HepG2 (cell line): Measurements from ENCODE around the gene C1GALT1. TPM values are rescaled to one million over a fixed set of nuclear protein-coding genes. Genes with fewer than 3 reads are reported as not detected.
A peak's percentile ranks its signal among the peaks of the same experiment; 100 is the strongest.

Experiments used
- AFF4 ChIP-seq: sonication (generic); formaldehyde crosslinking; IDR thresholded peaks from 2 replicates; pipeline ENCODE4 v1.4.0; 2020; ENCODE audit warnings: missing genetic modification reagents
- ATF1 ChIP-seq: IDR thresholded peaks from 2 replicates; pipeline ENCODE4 v1.6.1; 2016; ENCODE audit warnings: mild to moderate bottlenecking, control low read depth
- ATF5 ChIP-seq: sonication (generic); formaldehyde crosslinking; IDR thresholded peaks from 2 replicates; pipeline ENCODE4 v1.4.0; 2020; ENCODE audit warnings: mild to moderate bottlenecking, low read depth, missing genetic modification reagents
- ATF6 ChIP-seq: sonication (generic); formaldehyde crosslinking; conservative IDR thresholded peaks from 2 replicates; pipeline ENCODE4 v1.4.0; 2020; ENCODE audit warnings: missing genetic modification reagents
- BRCA1 ChIP-seq: sonication (generic); formaldehyde crosslinking; IDR thresholded peaks from 2 replicates; pipeline ENCODE4 v1.4.0; 2020; ENCODE audit warnings: missing genetic modification reagents
- EED ChIP-seq: sonication (generic); formaldehyde crosslinking; IDR thresholded peaks from 2 replicates; pipeline ENCODE4 v1.5.0; 2020; ENCODE audit warnings: mild to moderate bottlenecking, missing genetic modification reagents
- GFI1 ChIP-seq: sonication (generic); formaldehyde crosslinking; IDR thresholded peaks from 2 replicates; pipeline ENCODE4 v1.5.0; 2020; ENCODE audit warnings: missing genetic modification reagents, mild to moderate bottlenecking, borderline replicate concordance
- HBP1 ChIP-seq: IDR thresholded peaks from 2 replicates; pipeline ENCODE4 v1.6.1; 2016; ENCODE audit warnings: low read depth, control low read depth
- MTF2 ChIP-seq: sonication (generic); formaldehyde crosslinking; IDR thresholded peaks from 2 replicates; pipeline ENCODE4 v1.5.0; 2020; ENCODE audit warnings: missing genetic modification reagents, borderline replicate concordance
- NFE2L1 ChIP-seq: sonication (generic); formaldehyde crosslinking; IDR thresholded peaks from 2 replicates; pipeline ENCODE4 v1.4.0; 2020; ENCODE audit warnings: missing genetic modification reagents, mild to moderate bottlenecking, borderline replicate concordance
- POLR2G ChIP-seq: fragments of 200-400 bp; formaldehyde crosslinking; IDR thresholded peaks from 2 replicates; pipeline ENCODE4 v1.6.1; 2018; ENCODE audit warnings: mild to moderate bottlenecking, low read depth, low read length, moderate library complexity
- SATB2 ChIP-seq: sonication (generic); formaldehyde crosslinking; IDR thresholded peaks from 2 replicates; pipeline ENCODE4 v1.5.0; 2020; ENCODE audit warnings: missing genetic modification reagents
- ZFP41 ChIP-seq: sonication (generic); formaldehyde crosslinking; IDR thresholded peaks from 2 replicates; pipeline ENCODE4 v1.4.0; 2020; ENCODE audit warnings: mild to moderate bottlenecking, missing genetic modification reagents, borderline replicate concordance
- ZNF121 ChIP-seq: sonication (generic); formaldehyde crosslinking; IDR thresholded peaks from 2 replicates; pipeline ENCODE4 v1.5.0; 2020; ENCODE audit warnings: mild to moderate bottlenecking, missing genetic modification reagents
- ZNF281 ChIP-seq: sonication (generic); formaldehyde crosslinking; IDR thresholded peaks from 2 replicates; pipeline ENCODE4 v1.4.0; 2020; ENCODE audit warnings: missing genetic modification reagents, borderline replicate concordance
- ZNF317 ChIP-seq: sonication (generic); formaldehyde crosslinking; IDR thresholded peaks from 2 replicates; pipeline ENCODE4 v1.5.0; 2020; ENCODE audit warnings: mild to moderate bottlenecking, missing genetic modification reagents
- ZNF383 ChIP-seq: sonication (generic); formaldehyde crosslinking; IDR thresholded peaks from 2 replicates; pipeline ENCODE4 v1.4.0; 2020; ENCODE audit warnings: missing genetic modification reagents, mild to moderate bottlenecking, borderline replicate concordance
- ZNF547 ChIP-seq: sonication (generic); formaldehyde crosslinking; IDR thresholded peaks from 2 replicates; pipeline ENCODE4 v1.5.1; 2020; ENCODE audit warnings: mild to moderate bottlenecking, missing genetic modification reagents
- ZNF619 ChIP-seq: sonication (generic); formaldehyde crosslinking; IDR thresholded peaks from 2 replicates; pipeline ENCODE4 v1.4.0; 2020; ENCODE audit warnings: mild to moderate bottlenecking, missing genetic modification reagents
- polyA plus RNA-seq, 8 experiments: library from polyadenylated mRNA; depleted of rRNA in 3 of 8; stranded (reverse) in 7 of 8; unstranded in 1 of 8; fragments of >200 nt; fragmentation: Illumina TruSeq in 4 of 8; extraction: Trizol in 4 of 8; gene quantifications; 2 replicates each; pipeline versions ENCODE4 v1.2.1 to v1.2.3, GENCODE V29; 2011 to 2016; ENCODE audit warnings: low read depth in 4 of 8, missing spikeins in 1 of 8, mixed read lengths in 1 of 8; ENCODE audit not compliant: insufficient read depth in 1 of 8
- total RNA-seq, 5 experiments: library from RNA; depleted of rRNA; stranded (reverse); fragments of >200 nt; fragmentation: Illumina TruSeq; extraction: Trizol; gene quantifications; 2 replicates each; pipeline ENCODE4 v1.2.3, GENCODE V29; 2016; ENCODE audit warnings: low read depth in 1 of 5

The C1GALT1 gene
- total and polyA plus RNA-seq, 2 of the 13 experiments (the other 11 are each of a cell fraction or from before 2014, with no cell fraction given) = 57.1 to 65.9 TPM

GRCh38 chr7:7181519-7182155 lies 707 bp upstream of the C1GALT1 start (continued):
- no peak for TF ChIP-seq ATF6
- TF ChIP-seq ZNF121 (CRISPR knock-in tag) = no peak
- 0 out of 2 replicates have a peak, but pooled peaks have one; percentile 31 for TF ChIP-seq ATF5 (CRISPR knock-in tag)
- TF ChIP-seq NFE2L1 (CRISPR knock-in tag) = no peak
- no peak for TF ChIP-seq EED (CRISPR knock-in tag)
- no peak for TF ChIP-seq ATF1 (CRISPR knock-in tag)
- no peak for TF ChIP-seq ZFP41 (CRISPR knock-in tag)
- peak; percentile 54; the same call in 1 of the 2 replicates for TF ChIP-seq ZNF547 (CRISPR knock-in tag)
- TF ChIP-seq BRCA1 (CRISPR knock-in tag) = no peak; the same call in 1 of the 2 replicates
- no peak for TF ChIP-seq MTF2 (CRISPR knock-in tag)
- no peak for TF ChIP-seq SATB2
- TF ChIP-seq ZNF317 (CRISPR knock-in tag) = peak; percentile 12; the same call in 1 of the 2 replicates
- TF ChIP-seq HBP1 (CRISPR knock-in tag) = no peak
- no peak for TF ChIP-seq ZNF619 (CRISPR knock-in tag)
- TF ChIP-seq GFI1 (CRISPR knock-in tag) = no peak
- 0 out of 2 replicates have a peak, but pooled peaks have one; percentile 21 for TF ChIP-seq ZNF281 (CRISPR knock-in tag)
- no peak for TF ChIP-seq ZNF383 (CRISPR knock-in tag)
- TF ChIP-seq AFF4 = peak; percentile 84; the same call in 1 of the 2 replicates
- peak; percentile 70 for TF ChIP-seq POLR2G
